PFSK-1 (cell line): Measurements from ENCODE around the gene ABCC12.

Experiments
- FOXP2 ChIP-seq: optimal IDR thresholded peaks from 2 replicates; pipeline ENCODE3; 2011; ENCODE audit warnings: borderline replicate concordance, control low read depth, inconsistent platforms; ENCODE audit not compliant: insufficient read depth; ENCODE audit errors: extremely low read length, extremely low read depth
- POLR2AphosphoS5 ChIP-seq: IDR thresholded peaks from 2 replicates; pipeline ENCODE4 v1.6.1; 2012; ENCODE audit warnings: low read depth, mild to moderate bottlenecking, control low read depth, low read length, moderate library complexity
- REST ChIP-seq, 2 experiments: IDR thresholded peaks; 2 replicates each; pipeline versions ENCODE4 v1.6.1 to v1.8.0; 2011 to 2012; ENCODE audit warnings: low read depth in 2 of 2, low read length in 2 of 2, control low read depth in 1 of 2, inconsistent platforms in 1 of 2, mild to moderate bottlenecking in 1 of 2, moderate library complexity in 1 of 2; ENCODE audit not compliant: insufficient read depth in 1 of 2
- SIN3A ChIP-seq: IDR thresholded peaks from 2 replicates; pipeline ENCODE4 v1.6.1; 2012; ENCODE audit warnings: mild to moderate bottlenecking, low read length, moderate library complexity, borderline replicate concordance; ENCODE audit not compliant: insufficient read depth
- TAF1 ChIP-seq: IDR thresholded peaks from 2 replicates; pipeline ENCODE4 v1.6.1; 2012; ENCODE audit warnings: low read length, control low read depth, borderline replicate concordance; ENCODE audit not compliant: insufficient read depth

ABCC12 gene

GRCh38 chr16:48184681-48185080 lies 28.9 kb upstream of the ABCC12 start:
- TF ChIP-seq TAF1, result no peak
- no peak for TF ChIP-seq REST (IDR thresholded peaks at IDR 0.05; ENCODE audit: insufficient read depth in 1 of 2, low read depth in 2 of 2, low read length in 2 of 2)
- no peak for TF ChIP-seq SIN3A

DNA sequence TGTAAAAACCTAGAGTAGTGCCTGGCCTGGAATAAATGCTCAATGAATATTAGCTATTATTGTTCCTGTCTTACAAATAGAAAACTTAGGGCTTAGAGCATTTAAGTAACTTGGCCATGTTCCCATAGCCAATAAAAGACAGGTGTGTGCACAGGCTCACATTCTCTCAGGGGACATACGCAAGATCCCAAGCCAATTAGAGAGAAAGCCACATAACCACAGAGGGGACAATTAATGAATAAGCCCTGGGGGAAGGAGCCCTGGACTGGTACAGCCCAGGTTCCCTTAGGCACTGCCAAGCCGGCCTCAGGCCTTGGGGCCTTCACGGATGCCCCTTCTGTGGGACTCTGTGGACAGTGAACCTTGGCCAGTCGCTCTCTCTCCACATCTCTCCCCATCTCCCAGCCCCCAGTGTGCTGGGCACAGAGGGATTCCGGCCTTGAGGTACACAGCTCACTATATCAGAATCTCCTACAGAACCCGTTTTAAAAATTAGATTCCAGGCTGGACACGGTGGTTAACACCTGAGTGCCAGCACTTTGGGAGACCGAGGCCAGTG lies 27.3 kb upstream of the ABCC12 start:
- TF ChIP-seq TAF1, result no peak
- no peak for TF ChIP-seq FOXP2
- no peak for TF ChIP-seq REST (IDR thresholded peaks at IDR 0.05; ENCODE audit: insufficient read depth in 1 of 2, low read depth in 2 of 2, low read length in 2 of 2)
- TF ChIP-seq POLR2AphosphoS5, result no peak
- no peak for TF ChIP-seq SIN3A

DNA sequence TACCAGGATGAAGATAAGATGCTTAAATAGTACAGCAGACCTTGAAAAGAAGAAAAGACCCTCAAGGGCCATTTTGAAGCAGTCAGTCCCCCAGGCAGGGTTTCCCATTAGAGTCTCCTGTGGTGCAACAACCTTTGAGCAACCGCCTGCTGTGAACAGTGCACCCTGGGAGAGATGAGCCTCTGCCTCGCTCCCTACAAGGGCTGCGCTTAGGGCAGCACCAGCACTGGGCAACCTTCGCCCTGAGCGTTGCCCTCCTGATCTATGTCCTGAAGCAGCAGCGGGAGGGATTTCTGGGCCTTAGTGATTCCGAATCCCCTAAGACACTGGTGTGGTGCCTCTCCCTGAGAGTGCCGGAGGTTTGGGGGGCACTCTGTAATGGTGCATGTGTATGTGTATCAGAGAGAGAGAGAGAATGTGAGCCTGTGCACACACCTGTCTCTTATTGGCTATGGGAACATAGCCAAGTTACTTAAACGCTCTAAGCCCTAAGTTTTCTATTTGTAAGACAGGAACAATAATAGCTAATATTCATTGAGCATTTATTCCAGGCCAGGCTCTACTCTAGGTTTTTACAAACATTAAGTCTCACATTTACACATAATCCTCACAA lies 25.2 kb upstream of the ABCC12 start:
- no peak for TF ChIP-seq REST (IDR thresholded peaks at IDR 0.05; ENCODE audit: insufficient read depth in 1 of 2, low read depth in 2 of 2, low read length in 2 of 2)
- no peak for TF ChIP-seq SIN3A
- TF ChIP-seq FOXP2, result no peak
- no peak for TF ChIP-seq POLR2AphosphoS5
- TF ChIP-seq TAF1, result no peak

GRCh38 chr16:48176635-48177408 lies 21.0 kb upstream of the ABCC12 start:
- TF ChIP-seq FOXP2, result no peak
- no peak for TF ChIP-seq TAF1
- TF ChIP-seq SIN3A, result no peak
- no peak for TF ChIP-seq POLR2AphosphoS5
- TF ChIP-seq REST (IDR thresholded peaks at IDR 0.05; ENCODE audit: insufficient read depth in 1 of 2, low read depth in 2 of 2, low read length in 2 of 2), result no peak
